ENCODE data around the gene LYL1.

DNA sequence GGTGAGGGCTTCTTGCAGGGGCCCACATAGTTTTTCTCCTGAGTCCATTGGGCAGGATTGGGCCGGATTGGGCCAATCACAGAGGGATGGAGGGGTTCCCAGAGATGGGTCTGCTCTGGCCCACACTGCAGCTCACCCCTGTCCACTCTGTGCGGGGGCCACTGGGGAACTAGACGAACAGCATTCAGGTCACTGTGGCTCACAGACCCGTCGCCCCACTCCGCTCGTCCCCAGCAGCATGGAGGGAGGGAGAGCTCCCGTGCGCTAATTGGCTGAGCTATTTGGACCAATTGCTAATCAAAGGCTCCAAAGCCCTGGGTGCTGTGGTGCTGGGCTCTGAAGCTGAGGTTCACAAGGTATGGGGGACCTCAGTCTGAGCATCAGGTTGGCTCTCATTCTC, 26.7 kb upstream of the LYL1 start:
- TF ChIP-seq, protein P1, sequence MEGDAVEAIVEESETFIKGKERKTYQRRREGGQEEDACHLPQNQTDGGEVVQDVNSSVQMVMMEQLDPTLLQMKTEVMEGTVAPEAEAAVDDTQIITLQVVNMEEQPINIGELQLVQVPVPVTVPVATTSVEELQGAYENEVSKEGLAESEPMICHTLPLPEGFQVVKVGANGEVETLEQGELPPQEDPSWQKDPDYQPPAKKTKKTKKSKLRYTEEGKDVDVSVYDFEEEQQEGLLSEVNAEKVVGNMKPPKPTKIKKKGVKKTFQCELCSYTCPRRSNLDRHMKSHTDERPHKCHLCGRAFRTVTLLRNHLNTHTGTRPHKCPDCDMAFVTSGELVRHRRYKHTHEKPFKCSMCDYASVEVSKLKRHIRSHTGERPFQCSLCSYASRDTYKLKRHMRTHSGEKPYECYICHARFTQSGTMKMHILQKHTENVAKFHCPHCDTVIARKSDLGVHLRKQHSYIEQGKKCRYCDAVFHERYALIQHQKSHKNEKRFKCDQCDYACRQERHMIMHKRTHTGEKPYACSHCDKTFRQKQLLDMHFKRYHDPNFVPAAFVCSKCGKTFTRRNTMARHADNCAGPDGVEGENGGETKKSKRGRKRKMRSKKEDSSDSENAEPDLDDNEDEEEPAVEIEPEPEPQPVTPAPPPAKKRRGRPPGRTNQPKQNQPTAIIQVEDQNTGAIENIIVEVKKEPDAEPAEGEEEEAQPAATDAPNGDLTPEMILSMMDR (IDR thresholded peaks at IDR 0.05): no peak
- TF ChIP-seq POLR2A (IDR thresholded peaks at IDR 0.05): no peak
